H9 (cell line): ENCODE measurements around the gene SEMA3A. TPM values are rescaled to one million over a fixed set of nuclear protein-coding genes. Genes with fewer than 3 reads are reported as not detected.

ENCODE experiments used
- DNase-seq: peaks from one replicate; pipeline ENCODE4 v3.0.0-alpha.2; 2017
- H2AFZ ChIP-seq: one replicate; pipeline ENCODE4 v1.6.1; 2013; ENCODE audit warnings: mild to moderate bottlenecking, low read length, control low read depth, moderate library complexity
- H2AK5ac ChIP-seq: 2 replicates; pipeline ENCODE4 v1.6.1; 2013; ENCODE audit warnings: low read length, control low read depth, mixed read lengths; ENCODE audit not compliant: insufficient read length
- H2BK120ac ChIP-seq: one replicate; pipeline ENCODE4 v1.6.1; 2013; ENCODE audit warnings: low read depth, mild to moderate bottlenecking, low read length, control low read depth, inconsistent platforms; ENCODE audit not compliant: poor library complexity, severe bottlenecking
- H2BK12ac ChIP-seq: 2 replicates; pipeline ENCODE4 v1.6.1; 2013; ENCODE audit warnings: low read length, control low read depth, mixed read lengths, low read depth; ENCODE audit not compliant: insufficient read length
- H2BK15ac ChIP-seq: 2 replicates; pipeline ENCODE4 v1.6.1; 2013; ENCODE audit warnings: low read depth, low read length, control low read depth
- H2BK20ac ChIP-seq: one replicate; pipeline ENCODE4 v1.6.1; 2013; ENCODE audit warnings: low read depth, mild to moderate bottlenecking, low read length, control low read depth, inconsistent platforms; ENCODE audit not compliant: poor library complexity, severe bottlenecking
- H2BK5ac ChIP-seq: 2 replicates; pipeline ENCODE4 v1.6.1; 2013; ENCODE audit warnings: low read length, control low read depth, mixed read lengths; ENCODE audit not compliant: insufficient read length
- H3K14ac ChIP-seq: 2 replicates; pipeline ENCODE4 v1.6.1; 2013; ENCODE audit warnings: low read length, control low read depth; ENCODE audit not compliant: insufficient read depth
- H3K18ac ChIP-seq: 2 replicates; pipeline ENCODE4 v1.6.1; 2013; ENCODE audit warnings: low read depth, mild to moderate bottlenecking, mixed read lengths, low read length, control low read depth; ENCODE audit not compliant: insufficient read length
- H3K23ac ChIP-seq: 2 replicates; pipeline ENCODE4 v1.6.1; 2013; ENCODE audit warnings: low read length, control low read depth, mixed read lengths, low read depth; ENCODE audit not compliant: insufficient read length
- H3K23me2 ChIP-seq: 2 replicates; pipeline ENCODE4 v1.6.1; 2013; ENCODE audit warnings: low read depth, mild to moderate bottlenecking, mixed read lengths, low read length, control low read depth; ENCODE audit not compliant: insufficient read length, poor library complexity, severe bottlenecking
- H3K27ac ChIP-seq: 2 replicates; pipeline ENCODE4 v1.5.1; 2013; ENCODE audit warnings: low read length, control low read depth, mixed read lengths, low read depth; ENCODE audit not compliant: insufficient read length
- H3K27me3 ChIP-seq: 2 replicates; pipeline ENCODE4 v1.6.1; 2013; ENCODE audit warnings: low read length, control low read depth, inconsistent platforms; ENCODE audit not compliant: insufficient read depth
- H3K4ac ChIP-seq: 2 replicates; pipeline ENCODE4 v1.6.1; 2013; ENCODE audit warnings: low read depth, mild to moderate bottlenecking, control low read depth, inconsistent platforms, low read length, moderate library complexity
- H3K4me1 ChIP-seq: 2 replicates; pipeline ENCODE4 v1.6.1; 2013; ENCODE audit warnings: low read length, control low read depth, inconsistent platforms; ENCODE audit not compliant: insufficient read depth
- H3K4me2 ChIP-seq: 2 replicates; pipeline ENCODE4 v1.6.1; 2013; ENCODE audit warnings: low read length, control low read depth, mixed read lengths; ENCODE audit not compliant: insufficient read length, insufficient read depth
- H3K56ac ChIP-seq: 2 replicates; pipeline ENCODE4 v1.6.1; 2013; ENCODE audit warnings: low read depth, mild to moderate bottlenecking, mixed read lengths, low read length, control low read depth; ENCODE audit not compliant: insufficient read length
- H3K79me1 ChIP-seq: 2 replicates; pipeline ENCODE4 v1.6.1; 2013; ENCODE audit warnings: low read depth, mild to moderate bottlenecking, moderate library complexity, low read length, control low read depth, inconsistent platforms; ENCODE audit not compliant: insufficient read depth, poor library complexity, severe bottlenecking
- H3K79me2 ChIP-seq: 2 replicates; pipeline ENCODE4 v1.6.1; 2013; ENCODE audit warnings: low read length, control low read depth, inconsistent platforms; ENCODE audit not compliant: insufficient read depth
- H3K9ac ChIP-seq: 2 replicates; pipeline ENCODE4 v1.6.1; 2013; ENCODE audit warnings: low read length, control low read depth, mixed read lengths; ENCODE audit not compliant: insufficient read length; ENCODE audit errors: extremely low read depth
- H3K9me3 ChIP-seq: one replicate; pipeline ENCODE4 v1.6.1; 2013; ENCODE audit warnings: low read depth, low read length, inconsistent platforms; ENCODE audit not compliant: control insufficient read depth
- H3T11ph ChIP-seq: one replicate; pipeline ENCODE4 v1.6.1; 2013; ENCODE audit warnings: mild to moderate bottlenecking, low read length, control low read depth, inconsistent platforms
- H4K20me1 ChIP-seq: one replicate; pipeline ENCODE4 v1.6.1; 2013; ENCODE audit not compliant: control insufficient read depth, insufficient read length, insufficient read depth
- H4K5ac ChIP-seq: 2 replicates; pipeline ENCODE4 v1.6.1; 2013; ENCODE audit warnings: low read depth, mild to moderate bottlenecking, mixed read lengths, low read length, control low read depth; ENCODE audit not compliant: insufficient read length
- H4K8ac ChIP-seq: replicated peaks from 2 replicates; pipeline ENCODE4 v1.6.1; 2013; ENCODE audit warnings: low read length, control low read depth, mixed read lengths, low read depth; ENCODE audit not compliant: insufficient read length
- H4K91ac ChIP-seq: 2 replicates; pipeline ENCODE4 v1.6.1; 2013; ENCODE audit warnings: low read depth, mild to moderate bottlenecking, moderate library complexity, mixed read lengths, low read length, control low read depth; ENCODE audit not compliant: insufficient read length
- H3K27ac Mint-ChIP-seq, 3 experiments: 2 replicates in 2 of 3; 3 replicates in 1 of 3; pipeline ENCODE4 v1.8.0; 2020 to 2021; ENCODE audit warnings: mixed read lengths in 3 of 3, mild to moderate bottlenecking in 1 of 3, moderate library complexity in 1 of 3
- H3K27me3 Mint-ChIP-seq: 2 replicates; pipeline ENCODE4 v1.8.0; 2021; ENCODE audit warnings: low read depth, mild to moderate bottlenecking, moderate library complexity, mixed read lengths
- H3K36me3 Mint-ChIP-seq, 3 experiments: 2 replicates in 2 of 3; 3 replicates in 1 of 3; pipeline ENCODE4 v1.8.0; 2020 to 2021; ENCODE audit warnings: low read depth in 3 of 3, mixed read lengths in 3 of 3; ENCODE audit not compliant: insufficient read depth in 1 of 3
- H3K4me1 Mint-ChIP-seq, 2 experiments: 2 replicates each; pipeline ENCODE4 v1.8.0; 2020; ENCODE audit warnings: mixed read lengths in 2 of 2
- H3K4me3 Mint-ChIP-seq, 2 experiments: 2 replicates in 1 of 2; 3 replicates in 1 of 2; pipeline ENCODE4 v1.8.0; 2020 to 2021; ENCODE audit warnings: mild to moderate bottlenecking in 2 of 2, mixed read lengths in 2 of 2, moderate library complexity in 1 of 2
- H3K9me3 Mint-ChIP-seq, 2 experiments: 2 replicates in 1 of 2; 3 replicates in 1 of 2; pipeline ENCODE4 v1.8.0; 2020; ENCODE audit warnings: mild to moderate bottlenecking in 2 of 2, mixed read lengths in 2 of 2, moderate library complexity in 1 of 2
- CTCF ChIP-seq: fragments of 200-600 bp; sonication (generic); conservative IDR thresholded peaks from 3 replicates; pipeline ENCODE4 v1.8.0; 2021; ENCODE audit warnings: antibody characterized with exemption, mild to moderate bottlenecking
- WGBS: extraction: QIAGEN DNeasy Blood & Tissue Kit; methylation state at CpG from one replicate; pipeline ENCODE4 v1.1.7; 2013; ENCODE audit warnings: missing lambda C conversion rate, low lambda C conversion rate, mixed read lengths; ENCODE audit not compliant: insufficient read length; ENCODE audit errors: extremely low coverage; 5-methylcytosine and 5-hydroxymethylcytosine counted together
- total RNA-seq: library from RNA; stranded (reverse); gene quantifications from 2 replicates; pipeline ENCODE4 v1.2.1, GENCODE V29; 2021

Gene SEMA3A
- total RNA-seq, 1 experiment from 2014 or later = 60.0 TPM

DNA sequence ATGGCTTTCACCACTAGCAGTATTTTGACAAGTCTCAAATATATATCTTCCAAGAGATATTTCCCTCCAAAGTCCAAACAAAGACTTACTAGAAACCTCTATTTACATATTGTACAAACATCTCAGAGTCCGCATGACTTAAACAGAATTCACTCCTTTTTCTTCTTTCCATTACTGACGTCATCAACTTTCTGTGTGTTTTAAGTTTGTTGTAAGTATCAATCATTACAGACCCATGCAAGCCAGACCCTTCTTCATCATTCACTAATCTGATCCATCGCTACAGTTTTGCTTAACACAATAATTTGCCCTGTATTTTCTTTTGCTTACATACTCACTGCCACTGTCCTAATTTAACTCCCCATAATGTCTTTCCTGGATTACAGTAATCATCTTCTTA is 51.9 kb downstream of the SEMA3A start:
- no peak overlapping the region for H2AK5ac ChIP-seq
- peaks cover 12% of the 10 kb centered on the region; the same call in 1 of the 2 replicates for H3K79me2 ChIP-seq
- Mint-ChIP-seq H3K27ac (peak overlapping the region in 2 of 3 experiments; percentile 5 to 12; a peak in 4 of 7 replicates), H3K4me3 (no peak overlapping the region), H3K9me3 (no peaks in the 10 kb centered on the region), H3K36me3 (peaks cover 7% of the 10 kb centered on the region in 3 experiments), H3K4me1 (peaks cover 52 to 59% of the 10 kb centered on the region in 2 experiments), H3K27me3 (no peaks in the 10 kb centered on the region)
- H4K5ac ChIP-seq = no peak overlapping the region
- no peak overlapping the region for H3K27ac ChIP-seq
- H2BK120ac ChIP-seq = no peak overlapping the region
- no peaks in the 10 kb centered on the region for H3K4me1 ChIP-seq
- H3K23me2 ChIP-seq = no peaks in the 10 kb centered on the region
- H3K9me3 ChIP-seq = no peaks in the 10 kb centered on the region
- no peak overlapping the region for H2AFZ ChIP-seq
- H2BK12ac ChIP-seq = no peak overlapping the region
- no peak overlapping the region for H3K23ac ChIP-seq
- DNase-seq = no peak
- H2BK15ac ChIP-seq = no peak overlapping the region
- H3K4me2 ChIP-seq = no peak overlapping the region
- H3K9ac ChIP-seq = no peak overlapping the region
- no peak overlapping the region for H3K56ac ChIP-seq
- H4K20me1 ChIP-seq = no peaks in the 10 kb centered on the region
- no peak overlapping the region for H4K91ac ChIP-seq
- no peak overlapping the region for H3T11ph ChIP-seq
- H2BK5ac ChIP-seq = no peak overlapping the region
- H4K8ac ChIP-seq = no peak overlapping the region
- H3K79me1 ChIP-seq = peaks cover 4% of the 10 kb centered on the region
- TF ChIP-seq CTCF = no peak
- no peak overlapping the region for H2BK20ac ChIP-seq
- no peak overlapping the region for H3K14ac ChIP-seq
- no peaks in the 10 kb centered on the region for H3K27me3 ChIP-seq
- no peak overlapping the region for H3K4ac ChIP-seq
- H3K18ac ChIP-seq = no peak overlapping the region
- WGBS = no CpG with 5 or more reads among the region's 3 CpGs
